H9 (cell line): Measurements from ENCODE around the gene CRHR1. TPM values are rescaled to one million over a fixed set of nuclear protein-coding genes. Genes with fewer than 3 reads are reported as not detected.

Experiments used
- DNase-seq: peaks from one replicate; pipeline ENCODE4 v3.0.0-alpha.2; 2017
- H2AFZ ChIP-seq: one replicate; pipeline ENCODE4 v1.6.1; 2013; ENCODE audit warnings: mild to moderate bottlenecking, low read length, control low read depth, moderate library complexity
- H2AK5ac ChIP-seq: 2 replicates; pipeline ENCODE4 v1.6.1; 2013; ENCODE audit warnings: low read length, control low read depth, mixed read lengths; ENCODE audit not compliant: insufficient read length
- H2BK120ac ChIP-seq: one replicate; pipeline ENCODE4 v1.6.1; 2013; ENCODE audit warnings: low read depth, mild to moderate bottlenecking, low read length, control low read depth, inconsistent platforms; ENCODE audit not compliant: poor library complexity, severe bottlenecking
- H2BK12ac ChIP-seq: 2 replicates; pipeline ENCODE4 v1.6.1; 2013; ENCODE audit warnings: low read length, control low read depth, mixed read lengths, low read depth; ENCODE audit not compliant: insufficient read length
- H2BK15ac ChIP-seq: 2 replicates; pipeline ENCODE4 v1.6.1; 2013; ENCODE audit warnings: low read depth, low read length, control low read depth
- H2BK20ac ChIP-seq: one replicate; pipeline ENCODE4 v1.6.1; 2013; ENCODE audit warnings: low read depth, mild to moderate bottlenecking, low read length, control low read depth, inconsistent platforms; ENCODE audit not compliant: poor library complexity, severe bottlenecking
- H2BK5ac ChIP-seq: 2 replicates; pipeline ENCODE4 v1.6.1; 2013; ENCODE audit warnings: low read length, control low read depth, mixed read lengths; ENCODE audit not compliant: insufficient read length
- H3K14ac ChIP-seq: 2 replicates; pipeline ENCODE4 v1.6.1; 2013; ENCODE audit warnings: low read length, control low read depth; ENCODE audit not compliant: insufficient read depth
- H3K18ac ChIP-seq: 2 replicates; pipeline ENCODE4 v1.6.1; 2013; ENCODE audit warnings: low read depth, mild to moderate bottlenecking, mixed read lengths, low read length, control low read depth; ENCODE audit not compliant: insufficient read length
- H3K23ac ChIP-seq: 2 replicates; pipeline ENCODE4 v1.6.1; 2013; ENCODE audit warnings: low read length, control low read depth, mixed read lengths, low read depth; ENCODE audit not compliant: insufficient read length
- H3K23me2 ChIP-seq: 2 replicates; pipeline ENCODE4 v1.6.1; 2013; ENCODE audit warnings: low read depth, mild to moderate bottlenecking, mixed read lengths, low read length, control low read depth; ENCODE audit not compliant: insufficient read length, poor library complexity, severe bottlenecking
- H3K27ac ChIP-seq: 2 replicates; pipeline ENCODE4 v1.5.1; 2013; ENCODE audit warnings: low read length, control low read depth, mixed read lengths, low read depth; ENCODE audit not compliant: insufficient read length
- H3K27me3 ChIP-seq: 2 replicates; pipeline ENCODE4 v1.6.1; 2013; ENCODE audit warnings: low read length, control low read depth, inconsistent platforms; ENCODE audit not compliant: insufficient read depth
- H3K4ac ChIP-seq: 2 replicates; pipeline ENCODE4 v1.6.1; 2013; ENCODE audit warnings: low read depth, mild to moderate bottlenecking, control low read depth, inconsistent platforms, low read length, moderate library complexity
- H3K4me1 ChIP-seq: 2 replicates; pipeline ENCODE4 v1.6.1; 2013; ENCODE audit warnings: low read length, control low read depth, inconsistent platforms; ENCODE audit not compliant: insufficient read depth
- H3K4me2 ChIP-seq: 2 replicates; pipeline ENCODE4 v1.6.1; 2013; ENCODE audit warnings: low read length, control low read depth, mixed read lengths; ENCODE audit not compliant: insufficient read length, insufficient read depth
- H3K56ac ChIP-seq: 2 replicates; pipeline ENCODE4 v1.6.1; 2013; ENCODE audit warnings: low read depth, mild to moderate bottlenecking, mixed read lengths, low read length, control low read depth; ENCODE audit not compliant: insufficient read length
- H3K79me1 ChIP-seq: 2 replicates; pipeline ENCODE4 v1.6.1; 2013; ENCODE audit warnings: low read depth, mild to moderate bottlenecking, moderate library complexity, low read length, control low read depth, inconsistent platforms; ENCODE audit not compliant: insufficient read depth, poor library complexity, severe bottlenecking
- H3K79me2 ChIP-seq: 2 replicates; pipeline ENCODE4 v1.6.1; 2013; ENCODE audit warnings: low read length, control low read depth, inconsistent platforms; ENCODE audit not compliant: insufficient read depth
- H3K9ac ChIP-seq: 2 replicates; pipeline ENCODE4 v1.6.1; 2013; ENCODE audit warnings: low read length, control low read depth, mixed read lengths; ENCODE audit not compliant: insufficient read length; ENCODE audit errors: extremely low read depth
- H3K9me3 ChIP-seq: one replicate; pipeline ENCODE4 v1.6.1; 2013; ENCODE audit warnings: low read depth, low read length, inconsistent platforms; ENCODE audit not compliant: control insufficient read depth
- H3T11ph ChIP-seq: one replicate; pipeline ENCODE4 v1.6.1; 2013; ENCODE audit warnings: mild to moderate bottlenecking, low read length, control low read depth, inconsistent platforms
- H4K20me1 ChIP-seq: one replicate; pipeline ENCODE4 v1.6.1; 2013; ENCODE audit not compliant: control insufficient read depth, insufficient read length, insufficient read depth
- H4K5ac ChIP-seq: 2 replicates; pipeline ENCODE4 v1.6.1; 2013; ENCODE audit warnings: low read depth, mild to moderate bottlenecking, mixed read lengths, low read length, control low read depth; ENCODE audit not compliant: insufficient read length
- H4K8ac ChIP-seq: replicated peaks from 2 replicates; pipeline ENCODE4 v1.6.1; 2013; ENCODE audit warnings: low read length, control low read depth, mixed read lengths, low read depth; ENCODE audit not compliant: insufficient read length
- H4K91ac ChIP-seq: 2 replicates; pipeline ENCODE4 v1.6.1; 2013; ENCODE audit warnings: low read depth, mild to moderate bottlenecking, moderate library complexity, mixed read lengths, low read length, control low read depth; ENCODE audit not compliant: insufficient read length
- H3K27ac Mint-ChIP-seq, 3 experiments: 2 replicates in 2 of 3; 3 replicates in 1 of 3; pipeline ENCODE4 v1.8.0; 2020 to 2021; ENCODE audit warnings: mixed read lengths in 3 of 3, mild to moderate bottlenecking in 1 of 3, moderate library complexity in 1 of 3
- H3K27me3 Mint-ChIP-seq: 2 replicates; pipeline ENCODE4 v1.8.0; 2021; ENCODE audit warnings: low read depth, mild to moderate bottlenecking, moderate library complexity, mixed read lengths
- H3K36me3 Mint-ChIP-seq, 3 experiments: 2 replicates in 2 of 3; 3 replicates in 1 of 3; pipeline ENCODE4 v1.8.0; 2020 to 2021; ENCODE audit warnings: low read depth in 3 of 3, mixed read lengths in 3 of 3; ENCODE audit not compliant: insufficient read depth in 1 of 3
- H3K4me1 Mint-ChIP-seq, 2 experiments: 2 replicates each; pipeline ENCODE4 v1.8.0; 2020; ENCODE audit warnings: mixed read lengths in 2 of 2
- H3K4me3 Mint-ChIP-seq, 2 experiments: 2 replicates in 1 of 2; 3 replicates in 1 of 2; pipeline ENCODE4 v1.8.0; 2020 to 2021; ENCODE audit warnings: mild to moderate bottlenecking in 2 of 2, mixed read lengths in 2 of 2, moderate library complexity in 1 of 2
- H3K9me3 Mint-ChIP-seq, 2 experiments: 2 replicates in 1 of 2; 3 replicates in 1 of 2; pipeline ENCODE4 v1.8.0; 2020; ENCODE audit warnings: mild to moderate bottlenecking in 2 of 2, mixed read lengths in 2 of 2, moderate library complexity in 1 of 2
- CTCF ChIP-seq: fragments of 200-600 bp; sonication (generic); conservative IDR thresholded peaks from 3 replicates; pipeline ENCODE4 v1.8.0; 2021; ENCODE audit warnings: antibody characterized with exemption, mild to moderate bottlenecking
- WGBS: extraction: QIAGEN DNeasy Blood & Tissue Kit; methylation state at CpG from one replicate; pipeline ENCODE4 v1.1.7; 2013; ENCODE audit warnings: missing lambda C conversion rate, low lambda C conversion rate, mixed read lengths; ENCODE audit not compliant: insufficient read length; ENCODE audit errors: extremely low coverage; 5-methylcytosine and 5-hydroxymethylcytosine counted together
- total RNA-seq: library from RNA; stranded (reverse); gene quantifications from 2 replicates; pipeline ENCODE4 v1.2.1, GENCODE V29; 2021

The CRHR1 gene
- total RNA-seq, 1 experiment from 2014 or later: 0.52 TPM

- Histone ChIP-seq H4K91ac (no peak overlapping the region), H3K18ac (no peak overlapping the region), H3K79me1 (no peaks in the 10 kb centered on the region), H2BK12ac (no peak overlapping the region), H3K27ac (no peak overlapping the region), H2BK15ac (no peak overlapping the region), H2BK20ac (no peak overlapping the region), H3K4ac (no peak overlapping the region), H3K79me2 (no peaks in the 10 kb centered on the region), H2BK120ac (no peak overlapping the region), H3K23me2 (no peaks in the 10 kb centered on the region), H2BK5ac (no peak overlapping the region), H4K5ac (no peak overlapping the region), H3K4me2 (no peak overlapping the region), H3K27me3 (no peaks in the 10 kb centered on the region), H2AK5ac (no peak overlapping the region), H3K56ac (no peak overlapping the region), H4K20me1 (peaks cover 4% of the 10 kb centered on the region), H3K23ac (no peak overlapping the region), H3K9me3 (no peaks in the 10 kb centered on the region), H4K8ac (no peak overlapping the region), H3K9ac (no peak overlapping the region), H3K14ac (no peak overlapping the region), H3K4me1 (no peaks in the 10 kb centered on the region), H2AFZ (no peak overlapping the region), H3T11ph (no peak overlapping the region)
- Mint-ChIP-seq H3K36me3 (no peaks in the 10 kb centered on the region), H3K4me3 (no peak overlapping the region), H3K4me1 (peaks cover 2 to 5% of the 10 kb centered on the region in 2 experiments; a peak in 2 of 4 replicates), H3K9me3 (no peaks in the 10 kb centered on the region), H3K27me3 (no peaks in the 10 kb centered on the region; the same call in none of the 2 replicates), H3K27ac (no peak overlapping the region)
- WGBS: no CpG with 5 or more reads among the region's 7 CpGs
- DNase-seq: no peak
- TF ChIP-seq CTCF: no peak
Observed at GRCh38 chr17:45841883-45842525, 57.9 kb downstream of the CRHR1 start.
